WTC11 (cell line): ENCODE results near the gene TLR7. TPM values are rescaled to one million over a fixed set of nuclear protein-coding genes. Genes with fewer than 3 reads are reported as not detected.

ENCODE experiments used
- ATAC-seq: fragments of 200-7000 bp; cut with Tn5 transposase; 2 replicates; pipeline ENCODE4 v1.10.0; 2021; ENCODE audit warnings: mild to moderate bottlenecking, moderate library complexity
- CTCF ChIA-PET: fragments of 300-600 bp; sonication (Branson Sonifier 250); formaldehyde crosslinking; loops from one replicate; lab custom pipeline; 2021; ENCODE audit warnings: antibody characterized with exemption; lab: Charles Lee
- POLR2A ChIA-PET: fragments of 350-600 bp; sonication (Branson Sonifier 250); formaldehyde crosslinking; loops from one replicate; lab custom pipeline; 2021; ENCODE audit warnings: antibody characterized with exemption; lab: Charles Lee
- DNase-seq: peaks from one replicate; pipeline ENCODE4 v3.0.0; 2021; ENCODE audit warnings: low spot score
- H3K27ac Mint-ChIP-seq: 2 replicates; pipeline ENCODE4 v1.8.0; 2021; ENCODE audit warnings: mixed read lengths
- H3K27me3 Mint-ChIP-seq: 2 replicates; pipeline ENCODE4 v1.8.0; 2021; ENCODE audit warnings: low read depth, mild to moderate bottlenecking, moderate library complexity, mixed read lengths
- H3K36me3 Mint-ChIP-seq: 2 replicates; pipeline ENCODE4 v1.8.0; 2021; ENCODE audit warnings: mixed read lengths
- H3K4me1 Mint-ChIP-seq: 2 replicates; pipeline ENCODE4 v1.8.0; 2022; ENCODE audit warnings: mixed read lengths
- H3K4me3 Mint-ChIP-seq: 2 replicates; pipeline ENCODE4 v1.8.0; 2021; ENCODE audit warnings: mild to moderate bottlenecking, moderate library complexity, mixed read lengths
- H3K9me3 Mint-ChIP-seq: 2 replicates; pipeline ENCODE4 v1.8.0; 2021; ENCODE audit warnings: mixed read lengths
- ATF2 ChIP-seq: sonication (generic); formaldehyde crosslinking; IDR thresholded peaks from 2 replicates; pipeline ENCODE4 v1.8.1; 2022; ENCODE audit warnings: low read depth, missing genetic modification reagents, borderline replicate concordance
- ATF6 ChIP-seq: sonication (generic); formaldehyde crosslinking; IDR thresholded peaks from 2 replicates; pipeline ENCODE4 v1.8.1; 2023; ENCODE audit warnings: mild to moderate bottlenecking, missing genetic modification reagents
- CREM ChIP-seq: sonication (generic); formaldehyde crosslinking; IDR thresholded peaks from 2 replicates; pipeline ENCODE4 v1.8.1; 2022; ENCODE audit warnings: mild to moderate bottlenecking, missing genetic modification reagents, moderate library complexity
- E2F5 ChIP-seq: sonication (generic); formaldehyde crosslinking; IDR thresholded peaks from 2 replicates; pipeline ENCODE4 v1.8.1; 2022; ENCODE audit warnings: mild to moderate bottlenecking, moderate library complexity, missing genetic modification reagents
- FOXP1 ChIP-seq: sonication (generic); formaldehyde crosslinking; IDR thresholded peaks from 2 replicates; pipeline ENCODE4 v1.8.0; 2022; ENCODE audit warnings: missing genetic modification reagents, mild to moderate bottlenecking, moderate library complexity, borderline replicate concordance
- GABPB1 ChIP-seq: sonication (generic); formaldehyde crosslinking; IDR thresholded peaks from 2 replicates; pipeline ENCODE4 v1.8.1; 2023; ENCODE audit warnings: mild to moderate bottlenecking, missing genetic modification reagents
- GRHL2 ChIP-seq: fragments of 250-450 bp; sonication (Bioruptor Pico); IDR thresholded peaks from 2 replicates; pipeline ENCODE4 v1.8.0; 2022; ENCODE audit warnings: mild to moderate bottlenecking, moderate library complexity; ENCODE audit not compliant: insufficient replicate concordance, severe bottlenecking
- GTF2I ChIP-seq: fragments of 250-450 bp; sonication (Bioruptor Pico); conservative IDR thresholded peaks from 2 replicates; pipeline ENCODE4 v1.4.0; 2021; ENCODE audit warnings: mild to moderate bottlenecking
- HMGXB4 ChIP-seq: sonication (generic); formaldehyde crosslinking; IDR thresholded peaks from 2 replicates; pipeline ENCODE4 v1.8.1; 2023; ENCODE audit warnings: mild to moderate bottlenecking, moderate library complexity, missing genetic modification reagents
- IRF2 ChIP-seq: sonication (generic); formaldehyde crosslinking; IDR thresholded peaks from 2 replicates; pipeline ENCODE4 v1.8.0; 2022; ENCODE audit warnings: low read depth, missing genetic modification reagents, borderline replicate concordance
- MAX ChIP-seq: sonication (generic); formaldehyde crosslinking; IDR thresholded peaks from 2 replicates; pipeline ENCODE4 v1.8.0; 2022; ENCODE audit warnings: mild to moderate bottlenecking, missing genetic modification reagents
- MXD4 ChIP-seq: fragments of 250-450 bp; sonication (Bioruptor Pico); IDR thresholded peaks from 2 replicates; pipeline ENCODE4 v1.8.0; 2021; ENCODE audit warnings: mild to moderate bottlenecking, moderate library complexity, borderline replicate concordance
- MYBL2 ChIP-seq: sonication (generic); formaldehyde crosslinking; IDR thresholded peaks from 2 replicates; pipeline ENCODE4 v1.8.1; 2023; ENCODE audit warnings: mild to moderate bottlenecking, moderate library complexity, missing genetic modification reagents
- NR3C1 ChIP-seq: sonication (generic); formaldehyde crosslinking; conservative IDR thresholded peaks from 2 replicates; pipeline ENCODE4 v1.8.1; 2023; ENCODE audit warnings: low read depth, mild to moderate bottlenecking, missing genetic modification reagents
- OVOL2 ChIP-seq: fragments of 250-450 bp; sonication (Bioruptor Pico); IDR thresholded peaks from 2 replicates; pipeline ENCODE4 v1.9.0; 2021; ENCODE audit warnings: mild to moderate bottlenecking, borderline replicate concordance
- STAT6 ChIP-seq: sonication (generic); formaldehyde crosslinking; conservative IDR thresholded peaks from 2 replicates; pipeline ENCODE4 v1.8.1; 2023; ENCODE audit warnings: mild to moderate bottlenecking, low read depth, missing genetic modification reagents, moderate library complexity
- TP53 ChIP-seq: sonication (generic); formaldehyde crosslinking; IDR thresholded peaks from 2 replicates; pipeline ENCODE4 v1.8.1; 2023; ENCODE audit warnings: mild to moderate bottlenecking, missing genetic modification reagents
- ZBTB43 ChIP-seq: sonication (generic); formaldehyde crosslinking; IDR thresholded peaks from 2 replicates; pipeline ENCODE4 v1.8.1; 2023; ENCODE audit warnings: mild to moderate bottlenecking, missing genetic modification reagents
- ZNF121 ChIP-seq: sonication (generic); formaldehyde crosslinking; IDR thresholded peaks from 2 replicates; pipeline ENCODE4 v1.8.0; 2023; ENCODE audit warnings: missing genetic modification reagents
- ZNF396 ChIP-seq: fragments of 250-450 bp; sonication (Bioruptor Pico); IDR thresholded peaks from 2 replicates; pipeline ENCODE4 v1.8.0; 2021; ENCODE audit warnings: mild to moderate bottlenecking, moderate library complexity, borderline replicate concordance
- ZNF423 ChIP-seq: fragments of 250-450 bp; sonication (Bioruptor Pico); IDR thresholded peaks from 2 replicates; pipeline ENCODE4 v2.1.2; 2022; ENCODE audit warnings: mild to moderate bottlenecking, moderate library complexity
- ZNF671 ChIP-seq: fragments of 250-450 bp; sonication (Bioruptor Pico); IDR thresholded peaks from 2 replicates; pipeline ENCODE4 v1.8.0; 2021; ENCODE audit warnings: mild to moderate bottlenecking
- total RNA-seq: library from RNA; stranded (reverse); gene quantifications from 3 replicates; pipeline ENCODE4 v1.2.3, GENCODE V29; 2021

TLR7 gene
- total RNA-seq, 1 experiment from 2014 or later: not detected

- peaks cover 4% of the 10 kb centered on the region; the same call in 1 of the 2 replicates for H3K27me3 Mint-ChIP-seq
- POLR2A ChIA-PET: no interaction called here
- ATAC-seq: no peak
- no peak overlapping the region for H3K27ac Mint-ChIP-seq
- DNase-seq: no peak
- no peaks in the 10 kb centered on the region for H3K4me1 Mint-ChIP-seq
- peaks cover 3% of the 10 kb centered on the region for H3K36me3 Mint-ChIP-seq
- peaks cover 37% of the 10 kb centered on the region for H3K9me3 Mint-ChIP-seq
- CTCF ChIA-PET: no interaction called here
- no peak overlapping the region for H3K4me3 Mint-ChIP-seq
- TF ChIP-seq GABPB1 (no peak), ZNF423 (CRISPR knock-in tag) (no peak), MAX (no peak), ZNF396 (CRISPR knock-in tag) (no peak), OVOL2 (CRISPR knock-in tag) (no peak), CREM (no peak), ATF2 (CRISPR knock-in tag) (no peak), FOXP1 (no peak), TP53 (CRISPR knock-in tag) (no peak), MXD4 (CRISPR knock-in tag) (no peak), IRF2 (CRISPR knock-in tag) (no peak)
- TF ChIP-seq, all 79 proteins: peak for 0
These were observed 63.3 kb downstream of the TLR7 start for GRCh38 chrX:12930150-12930549.

GRCh38 chrX:12932244-12932643, 65.4 kb downstream of the TLR7 start:
- no peaks in the 10 kb centered on the region for H3K4me1 Mint-ChIP-seq
- H3K4me3 Mint-ChIP-seq: no peak overlapping the region
- H3K27me3 Mint-ChIP-seq: peaks cover 4% of the 10 kb centered on the region; the same call in 1 of the 2 replicates
- peaks cover 36% of the 10 kb centered on the region for H3K9me3 Mint-ChIP-seq
- no peak for DNase-seq
- ATAC-seq: no peak
- peaks cover 11% of the 10 kb centered on the region for H3K36me3 Mint-ChIP-seq
- TF ChIP-seq STAT6 (CRISPR knock-in tag): no peak
- TF ChIP-seq ZBTB43: no peak
- TF ChIP-seq GTF2I (CRISPR knock-in tag): no peak
- no peak for TF ChIP-seq MYBL2
- TF ChIP-seq E2F5 (CRISPR knock-in tag): no peak
- TF ChIP-seq NR3C1 (CRISPR knock-in tag): no peak
- no peak overlapping the region for H3K27ac Mint-ChIP-seq
- ChIA-PET POLR2A (no interaction called here), CTCF (no interaction called here)

- H3K9me3 Mint-ChIP-seq: peaks cover 45% of the 10 kb centered on the region
- no peak overlapping the region for H3K4me3 Mint-ChIP-seq
- no peak for TF ChIP-seq ATF6 (CRISPR knock-in tag)
- no peak for TF ChIP-seq ZNF121 (CRISPR knock-in tag)
- no peak for TF ChIP-seq GRHL2 (CRISPR knock-in tag)
- no peak for TF ChIP-seq HMGXB4 (CRISPR knock-in tag)
- TF ChIP-seq ZNF671 (CRISPR knock-in tag): no peak
- no peak for TF ChIP-seq MAX
- H3K27ac Mint-ChIP-seq: no peak overlapping the region
- ATAC-seq: no peak
- H3K27me3 Mint-ChIP-seq: peaks cover 4% of the 10 kb centered on the region; the same call in 1 of the 2 replicates
- ChIA-PET CTCF (no interaction called here), POLR2A (no interaction called here)
- no peaks in the 10 kb centered on the region for H3K4me1 Mint-ChIP-seq
- H3K36me3 Mint-ChIP-seq: peaks cover 22% of the 10 kb centered on the region
- DNase-seq: no peak
These were observed 68.0 kb downstream of the TLR7 start for GRCh38 chrX:12934850-12935249.
